ENCODE results near the gene HIGD2B.
"Not testable (repeated sequence)": the region's sequence is repeated elsewhere in the genome, so short reads cannot be mapped to it uniquely, and the experiment has no call there.

Gene HIGD2B

DNA sequence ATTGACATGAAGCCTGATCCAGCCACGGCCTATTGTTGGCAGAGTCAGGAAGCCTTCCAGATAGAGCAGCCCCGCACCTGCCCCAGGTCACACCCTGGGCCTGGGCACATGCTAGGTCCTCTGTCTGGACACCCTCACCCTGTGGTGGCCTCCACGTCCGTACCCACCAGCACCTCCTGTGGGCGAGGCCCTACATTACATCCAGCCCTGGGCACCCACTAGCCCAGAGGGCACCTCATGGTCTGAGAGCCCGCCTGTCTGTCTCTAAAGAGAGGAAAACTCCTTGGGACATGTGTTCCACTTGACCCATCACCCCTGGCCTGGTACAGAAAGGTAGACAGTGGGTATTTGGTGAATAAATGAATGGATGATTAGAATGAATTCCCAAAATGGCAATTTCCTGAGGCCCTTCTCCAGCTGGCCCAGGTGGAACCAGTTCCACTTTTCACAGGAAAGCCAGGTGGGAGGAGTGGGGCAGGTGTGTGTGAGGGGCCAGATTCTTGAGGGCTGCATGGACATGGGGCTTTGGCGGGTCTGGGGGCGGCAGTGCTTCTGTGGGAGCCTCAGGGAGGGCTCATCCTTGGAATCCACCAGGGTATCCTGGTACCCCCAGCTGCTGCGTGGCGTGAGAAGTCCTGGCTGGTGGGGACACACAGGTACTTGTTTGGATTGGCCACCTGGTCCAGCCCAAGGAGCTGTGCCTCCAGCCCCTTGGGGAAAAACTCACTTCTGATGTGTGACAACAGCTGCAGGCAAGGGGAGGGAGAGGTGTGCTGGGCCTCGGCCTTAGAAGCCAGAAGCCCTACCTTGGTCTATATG is 57.5 kb downstream of the HIGD2B start:
- H3K4me3 ChIP-seq (ENCODE audit: low read length); H3K36me3 ChIP-seq (ENCODE audit: control insufficient read depth, low read length); H3K9me3 ChIP-seq (ENCODE audit: control insufficient read depth, insufficient read depth, low read length); H3K79me2 ChIP-seq (ENCODE audit: control insufficient read depth, low read length); H3F3A ChIP-seq (ENCODE audit: control insufficient read depth, insufficient read depth); H4K20me1 ChIP-seq (ENCODE audit: control insufficient read depth, insufficient read depth, low read depth, low read length); H3K9me2 ChIP-seq (replicated peaks; ENCODE audit: control insufficient read depth, low read length); H3K4me2 ChIP-seq (ENCODE audit: low read length); H3K27me3 ChIP-seq (ENCODE audit: control insufficient read depth, low read length); H3K27ac ChIP-seq (ENCODE audit: low read depth, low read length); H3K4me1 ChIP-seq (ENCODE audit: control insufficient read depth, low read length): not testable (repeated sequence)

DNA sequence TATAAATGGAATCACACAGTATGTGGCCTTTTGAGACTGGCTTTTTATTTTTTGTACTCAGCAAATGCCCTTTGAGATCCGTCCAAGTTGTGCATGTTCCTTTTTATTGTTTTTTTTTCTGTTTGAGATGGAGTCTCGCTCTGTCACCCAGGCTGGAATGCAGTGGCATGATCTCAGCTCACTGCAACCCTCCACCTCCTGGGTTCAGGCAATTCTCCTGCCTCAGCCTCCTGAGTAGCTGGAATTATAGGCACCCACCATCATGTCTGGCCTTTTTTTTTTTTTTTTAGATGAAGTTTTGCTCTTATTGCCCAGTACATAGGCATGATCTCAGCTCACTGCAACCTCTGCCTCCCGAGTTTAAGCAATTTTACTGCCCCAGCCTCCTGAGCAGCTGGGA is 59.8 kb downstream of the HIGD2B start:
- H3K9me3 ChIP-seq (ENCODE audit: control insufficient read depth, insufficient read depth, low read length); H3K27ac ChIP-seq (ENCODE audit: low read depth, low read length); H3K4me1 ChIP-seq (ENCODE audit: control insufficient read depth, low read length); H3K9me2 ChIP-seq (replicated peaks; ENCODE audit: control insufficient read depth, low read length); H3K36me3 ChIP-seq (ENCODE audit: control insufficient read depth, low read length); H3K27me3 ChIP-seq (ENCODE audit: control insufficient read depth, low read length); H3K4me2 ChIP-seq (ENCODE audit: low read length); H3K79me2 ChIP-seq (ENCODE audit: control insufficient read depth, low read length); H4K20me1 ChIP-seq (ENCODE audit: control insufficient read depth, insufficient read depth, low read depth, low read length); H3F3A ChIP-seq (ENCODE audit: control insufficient read depth, insufficient read depth); H3K4me3 ChIP-seq (ENCODE audit: low read length): not testable (repeated sequence)

Data from DOHH2 (cell line).